Eye (tissue), 1 donor: Measurements from ENCODE around the gene FRMD1.

Experiments
- DNase-seq: peaks from one replicate; pipeline ENCODE4 v3.0.0-alpha.2; 2015

Gene FRMD1

GRCh38 chr6:168053957-168054471 is 25.0 kb downstream of the FRMD1 start:
- no peak for DNase-seq

- no peak for DNase-seq
Measured at GRCh38 chr6:168053086-168053956, 25.7 kb downstream of the FRMD1 start.

GRCh38 chr6:168052291-168052891 is 26.6 kb downstream of the FRMD1 start:
- DNase-seq, result no peak

- no peak for DNase-seq
Measured at GRCh38 chr6:168051648-168052047, 27.4 kb downstream of the FRMD1 start.

GRCh38 chr6:168050881-168051586 is 28.0 kb downstream of the FRMD1 start:
- DNase-seq, result no peak

- DNase-seq, result no peak
Measured at GRCh38 chr6:168050225-168050880, 28.7 kb downstream of the FRMD1 start.

- DNase-seq, result no peak
Measured at GRCh38 chr6:168049706-168050224, 29.2 kb downstream of the FRMD1 start.

- no peak for DNase-seq
Measured at GRCh38 chr6:168049277-168049676, 29.7 kb downstream of the FRMD1 start.

- DNase-seq, result no peak
Measured at GRCh38 chr6:168048724-168049025, 30.3 kb downstream of the FRMD1 start.

- no peak for DNase-seq
Measured at GRCh38 chr6:168047841-168048723, 30.9 kb downstream of the FRMD1 start.

- DNase-seq, result no peak
Measured at GRCh38 chr6:168046696-168047095, 32.3 kb downstream of the FRMD1 start.

GRCh38 chr6:168045706-168046620 is 33.0 kb downstream of the FRMD1 start:
- no peak for DNase-seq

GRCh38 chr6:168045141-168045691 is 33.8 kb downstream of the FRMD1 start:
- no peak for DNase-seq

GRCh38 chr6:168044521-168045130 is 34.4 kb downstream of the FRMD1 start:
- no peak for DNase-seq

GRCh38 chr6:168043848-168044415 is 35.1 kb downstream of the FRMD1 start:
- no peak for DNase-seq

- no peak for DNase-seq
Measured at GRCh38 chr6:168043193-168043847, 35.7 kb downstream of the FRMD1 start.

- no peak for DNase-seq
Measured at GRCh38 chr6:168042426-168043192, 36.4 kb downstream of the FRMD1 start.

GRCh38 chr6:168041928-168042327 is 37.1 kb downstream of the FRMD1 start:
- DNase-seq, result no peak
